HG03571 (cell line): ENCODE results near the gene SHH.
"Not testable (repeated sequence)": the region's sequence is repeated elsewhere in the genome, so short reads cannot be mapped to it uniquely, and the experiment has no call there.

Source experiments
- ATAC-seq: cut with Tn5 transposase; IDR thresholded peaks from one replicate; pipeline ENCODE4 v1.9.1; 2021; ENCODE audit not compliant: unreplicated experiment

The SHH gene

GRCh38 chr7:155843426-155844018 lies 31.3 kb upstream of the SHH start:
- ATAC-seq = no peak

- ATAC-seq = no peak
Measured at GRCh38 chr7:155842496-155843265, 30.4 kb upstream of the SHH start.

- ATAC-seq = no peak
Measured at GRCh38 chr7:155840909-155841308, 28.6 kb upstream of the SHH start.

- ATAC-seq = no peak
Measured at GRCh38 chr7:155840262-155840885, 28.1 kb upstream of the SHH start.

GRCh38 chr7:155839461-155839860 lies 27.2 kb upstream of the SHH start:
- ATAC-seq = no peak

- not testable (repeated sequence) for ATAC-seq
Measured at GRCh38 chr7:155838312-155838711, 26.0 kb upstream of the SHH start.

GRCh38 chr7:155837126-155837479 lies 24.8 kb upstream of the SHH start:
- no peak for ATAC-seq

- ATAC-seq = no peak
Measured at GRCh38 chr7:155836216-155837125, 24.2 kb upstream of the SHH start.

GRCh38 chr7:155835446-155836215 lies 23.4 kb upstream of the SHH start:
- no peak for ATAC-seq

GRCh38 chr7:155834486-155835048 lies 22.3 kb upstream of the SHH start:
- no peak for ATAC-seq

GRCh38 chr7:155833651-155834050 lies 21.4 kb upstream of the SHH start:
- no peak for ATAC-seq

GRCh38 chr7:155832581-155832981 lies 20.3 kb upstream of the SHH start:
- ATAC-seq = no peak

GRCh38 chr7:155831807-155832524 lies 19.7 kb upstream of the SHH start:
- no peak for ATAC-seq

GRCh38 chr7:155830961-155831806 lies 18.9 kb upstream of the SHH start:
- no peak for ATAC-seq

- ATAC-seq = no peak
Measured at GRCh38 chr7:155829796-155830470, 17.7 kb upstream of the SHH start.

GRCh38 chr7:155825336-155825735 lies 13.1 kb upstream of the SHH start:
- ATAC-seq = no peak

- no peak for ATAC-seq
Measured at GRCh38 chr7:155824227-155824886, 12.1 kb upstream of the SHH start.

GRCh38 chr7:155821851-155822250 lies 9.6 kb upstream of the SHH start:
- no peak for ATAC-seq
